PFSK-1 (cell line): ENCODE results near the gene ROMO1.

ENCODE experiments used
- FOXP2 ChIP-seq: optimal IDR thresholded peaks from 2 replicates; pipeline ENCODE3; 2011; ENCODE audit warnings: borderline replicate concordance, control low read depth, inconsistent platforms; ENCODE audit not compliant: insufficient read depth; ENCODE audit errors: extremely low read length, extremely low read depth
- POLR2AphosphoS5 ChIP-seq: IDR thresholded peaks from 2 replicates; pipeline ENCODE4 v1.6.1; 2012; ENCODE audit warnings: low read depth, mild to moderate bottlenecking, control low read depth, low read length, moderate library complexity
- REST ChIP-seq, 2 experiments: IDR thresholded peaks; 2 replicates each; pipeline versions ENCODE4 v1.6.1 to v1.8.0; 2011 to 2012; ENCODE audit warnings: low read depth in 2 of 2, low read length in 2 of 2, control low read depth in 1 of 2, inconsistent platforms in 1 of 2, mild to moderate bottlenecking in 1 of 2, moderate library complexity in 1 of 2; ENCODE audit not compliant: insufficient read depth in 1 of 2
- SIN3A ChIP-seq: IDR thresholded peaks from 2 replicates; pipeline ENCODE4 v1.6.1; 2012; ENCODE audit warnings: mild to moderate bottlenecking, low read length, moderate library complexity, borderline replicate concordance; ENCODE audit not compliant: insufficient read depth
- TAF1 ChIP-seq: IDR thresholded peaks from 2 replicates; pipeline ENCODE4 v1.6.1; 2012; ENCODE audit warnings: low read length, control low read depth, borderline replicate concordance; ENCODE audit not compliant: insufficient read depth

- no peak for TF ChIP-seq POLR2AphosphoS5
- no peak for TF ChIP-seq TAF1
- TF ChIP-seq SIN3A = no peak
- TF ChIP-seq REST (IDR thresholded peaks at IDR 0.05; ENCODE audit: insufficient read depth in 1 of 2, low read depth in 2 of 2, low read length in 2 of 2) = no peak
- TF ChIP-seq FOXP2 = no peak
These were observed 38.9 kb upstream of the ROMO1 start for GRCh38 chr20:35660122-35660937.
